ENCODE results near the gene NEK10.

DNA sequence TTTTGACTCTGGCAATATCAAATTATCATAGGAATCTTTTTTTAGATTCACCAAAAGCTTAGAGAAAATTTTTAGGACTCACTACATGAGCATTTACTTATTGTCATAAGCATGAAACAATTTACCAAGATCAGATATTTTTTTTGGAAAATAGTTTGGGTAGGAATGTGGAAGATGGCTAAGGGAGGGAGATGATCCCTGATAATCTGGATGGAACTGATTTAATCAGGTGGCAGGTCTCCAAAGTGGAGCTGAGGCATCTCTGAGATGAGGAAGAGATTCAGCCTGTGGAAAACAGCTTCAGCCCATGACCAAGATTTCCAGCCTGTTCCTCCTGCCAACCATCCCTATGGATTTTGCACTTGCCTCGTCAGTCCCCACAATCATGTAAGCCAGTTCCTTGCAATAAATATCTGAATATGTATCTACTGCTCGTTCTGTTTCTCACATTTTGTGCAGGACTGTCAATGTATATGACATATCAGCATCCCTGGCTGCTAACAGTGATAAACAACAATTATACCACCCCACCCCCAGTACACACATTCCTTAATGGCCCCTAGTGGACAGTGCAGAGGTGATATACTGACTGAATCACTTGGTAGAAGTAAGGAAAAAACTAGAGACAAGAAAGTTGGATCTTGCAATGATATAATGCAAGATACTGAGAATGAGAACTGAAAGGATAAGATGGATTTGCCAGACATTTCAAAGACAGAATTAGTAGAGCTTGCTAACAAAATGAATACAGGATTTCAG lies 183.8 kb downstream of the NEK10 start:
- TF ChIP-seq, protein P1, sequence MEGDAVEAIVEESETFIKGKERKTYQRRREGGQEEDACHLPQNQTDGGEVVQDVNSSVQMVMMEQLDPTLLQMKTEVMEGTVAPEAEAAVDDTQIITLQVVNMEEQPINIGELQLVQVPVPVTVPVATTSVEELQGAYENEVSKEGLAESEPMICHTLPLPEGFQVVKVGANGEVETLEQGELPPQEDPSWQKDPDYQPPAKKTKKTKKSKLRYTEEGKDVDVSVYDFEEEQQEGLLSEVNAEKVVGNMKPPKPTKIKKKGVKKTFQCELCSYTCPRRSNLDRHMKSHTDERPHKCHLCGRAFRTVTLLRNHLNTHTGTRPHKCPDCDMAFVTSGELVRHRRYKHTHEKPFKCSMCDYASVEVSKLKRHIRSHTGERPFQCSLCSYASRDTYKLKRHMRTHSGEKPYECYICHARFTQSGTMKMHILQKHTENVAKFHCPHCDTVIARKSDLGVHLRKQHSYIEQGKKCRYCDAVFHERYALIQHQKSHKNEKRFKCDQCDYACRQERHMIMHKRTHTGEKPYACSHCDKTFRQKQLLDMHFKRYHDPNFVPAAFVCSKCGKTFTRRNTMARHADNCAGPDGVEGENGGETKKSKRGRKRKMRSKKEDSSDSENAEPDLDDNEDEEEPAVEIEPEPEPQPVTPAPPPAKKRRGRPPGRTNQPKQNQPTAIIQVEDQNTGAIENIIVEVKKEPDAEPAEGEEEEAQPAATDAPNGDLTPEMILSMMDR (IDR thresholded peaks at IDR 0.05), result no peak
- TF ChIP-seq EZH2 (IDR thresholded peaks at IDR 0.05; ENCODE audit: borderline replicate concordance, insufficient read depth, low read depth, low read length, poor library complexity, severe bottlenecking), result no peak

Measured in B cell (primary cell).